A549 (cell line): ENCODE data around the gene PHC2. TPM values are rescaled to one million over a fixed set of nuclear protein-coding genes. Genes with fewer than 3 reads are reported as not detected.

Experiments
- ATAC-seq, 2 experiments: fragments of 200-7000 bp in 1 of 2; fragments of >200 bp in 1 of 2; cut with Nextera tagmentation in 1 of 2; cut with Tn5 transposase in 1 of 2; 3 replicates each; pipeline versions ENCODE4 v1.8.0 to v1.9.1; 2018 to 2020; ENCODE audit warnings: mild to moderate bottlenecking in 1 of 2, moderate library complexity in 1 of 2
- CTCF ChIA-PET: fragments of 300-600 bp; sonication (Branson Sonifier 250); formaldehyde crosslinking; extraction: SDS; loops from one replicate; lab custom pipeline; 2021; ENCODE audit warnings: antibody characterized with exemption, inconsistent platforms; lab: Yijun Ruan, JAX
- POLR2A ChIA-PET: fragments of 350-600 bp; formaldehyde crosslinking; extraction: SDS; loops from one replicate; lab custom pipeline; 2021; ENCODE audit warnings: antibody characterized with exemption, inconsistent platforms; lab: Yijun Ruan, JAX
- DNase-seq, 2 experiments: peaks; one replicate each; pipeline versions ENCODE4 v3.0.0 to v3.0.0-alpha.2; 2011 to 2016; ENCODE audit warnings: low read depth in 1 of 2, low spot score in 1 of 2
- FAIRE-seq: peaks from 2 replicates; lab custom pipeline; 2011; peaks lifted over from hg19 to GRCh38; lab: Jason Lieb, UNC
- H3K27ac ChIP-seq, 2 experiments: fragments of >200 bp; sonication (Bioruptor Twin); formaldehyde crosslinking; 3 replicates each; pipeline ENCODE4 v1.5.1; 2016 to 2017
- H3K4me1 ChIP-seq: fragments of >200 bp; sonication (Bioruptor Twin); formaldehyde crosslinking; 3 replicates; pipeline ENCODE4 v1.6.1; 2016
- H3K4me2 ChIP-seq: fragments of >200 bp; sonication (Bioruptor Twin); formaldehyde crosslinking; 3 replicates; pipeline ENCODE4 v1.6.1; 2016
- H3K4me3 ChIP-seq: fragments of >200 bp; sonication (Bioruptor Twin); formaldehyde crosslinking; 3 replicates; pipeline ENCODE4 v1.5.1; 2016
- H3K9me3 ChIP-seq: fragments of >200 bp; sonication (Bioruptor Twin); formaldehyde crosslinking; 3 replicates; pipeline ENCODE4 v1.6.1; 2016
- BHLHE40 ChIP-seq: IDR thresholded peaks from 2 replicates; pipeline ENCODE4 v1.6.1; 2012; ENCODE audit warnings: low read depth, low read length, inconsistent platforms
- CBX8 ChIP-seq: fragments of 200-600 bp; sonication (generic); IDR thresholded peaks from 2 replicates; pipeline ENCODE4 v1.6.1; 2016
- CEBPB ChIP-seq, 2 experiments: fragments of >200 bp in 1 of 2; sonication (Bioruptor Twin) in 1 of 2; formaldehyde crosslinking in 1 of 2; IDR thresholded peaks; 2 replicates each; pipeline ENCODE4 v1.6.1; 2012 to 2016
- HMGXB4 ChIP-seq: fragments of 250-450 bp; sonication (Bioruptor Pico); IDR thresholded peaks from 2 replicates; pipeline ENCODE4 v1.5.0; 2021; ENCODE audit warnings: mild to moderate bottlenecking, moderate library complexity, borderline replicate concordance
- HOXA7 ChIP-seq: fragments of 250-450 bp; sonication (Bioruptor Pico); IDR thresholded peaks from 2 replicates; pipeline ENCODE4 v1.5.0; 2020; ENCODE audit warnings: mild to moderate bottlenecking, moderate library complexity
- KDM1A ChIP-seq: fragments of 200-600 bp; sonication (generic); IDR thresholded peaks from 2 replicates; pipeline ENCODE4 v1.6.1; 2016; ENCODE audit warnings: low read depth, mild to moderate bottlenecking
- KDM5A ChIP-seq: fragments of 200-600 bp; sonication (generic); IDR thresholded peaks from 2 replicates; pipeline ENCODE4 v1.6.1; 2016; ENCODE audit warnings: antibody characterized with exemption, mild to moderate bottlenecking
- MAFK ChIP-seq: fragments of 450-650 bp; IDR thresholded peaks from 2 replicates; pipeline ENCODE4 v1.6.1; 2014; ENCODE audit not compliant: partially characterized antibody
- MAX ChIP-seq: IDR thresholded peaks from 2 replicates; pipeline ENCODE4 v1.6.1; 2012
- NFE2L2 ChIP-seq: fragments of 150-350 bp; conservative IDR thresholded peaks from 2 replicates; pipeline ENCODE4 v1.6.1; 2014; ENCODE audit warnings: low read length
- POLR2AphosphoS2 ChIP-seq: conservative IDR thresholded peaks from 2 replicates; pipeline ENCODE4 v1.6.1; 2012; ENCODE audit warnings: low read length, improper control_type of control experiment, inconsistent platforms
- RARB ChIP-seq: fragments of 250-450 bp; sonication (Bioruptor Pico); IDR thresholded peaks from 2 replicates; pipeline ENCODE4 v1.8.0; 2021; ENCODE audit warnings: mild to moderate bottlenecking, moderate library complexity
- SREBF2 ChIP-seq: fragments of 450-650 bp; IDR thresholded peaks from 2 replicates; pipeline ENCODE4 v1.6.1; 2014; ENCODE audit warnings: mild to moderate bottlenecking, moderate library complexity
- TFCP2L1 ChIP-seq: fragments of 250-450 bp; sonication (Bioruptor Pico); IDR thresholded peaks from 2 replicates; pipeline ENCODE4 v1.5.0; 2021; ENCODE audit warnings: mild to moderate bottlenecking
- ZC3H11A ChIP-seq: fragments of 450-650 bp; IDR thresholded peaks from 2 replicates; pipeline ENCODE4 v1.6.1; 2014; ENCODE audit warnings: antibody characterized with exemption, mild to moderate bottlenecking
- ZFP36 ChIP-seq: fragments of 450-650 bp; IDR thresholded peaks from 2 replicates; pipeline ENCODE4 v1.6.1; 2014; ENCODE audit warnings: borderline replicate concordance; ENCODE audit not compliant: partially characterized antibody
- ZNF302 ChIP-seq: fragments of 250-450 bp; sonication (Bioruptor Pico); IDR thresholded peaks from 2 replicates; pipeline ENCODE4 v1.9.0; 2021; ENCODE audit warnings: inconsistent platforms, mild to moderate bottlenecking, moderate library complexity
- WGBS: methylation state at CpG from one replicate; pipeline ENCODE4 v1.1.6; 2017; ENCODE audit errors: missing lambda C conversion rate; 5-methylcytosine and 5-hydroxymethylcytosine counted together
- polyA minus RNA-seq: library from RNA; depleted of rRNA, polyadenylated mRNA; stranded (reverse); fragments of >200 nt; gene quantifications from 2 replicates; pipeline ENCODE4 v1.2.3, GENCODE V29; 2011; rRNA and poly(A)+ RNA removed
- polyA plus RNA-seq, 4 experiments: library from polyadenylated mRNA; depleted of rRNA in 3 of 4; stranded (reverse); fragments of >200 nt; fragmentation: RNase III in 1 of 4; extraction: RNeasy Plus Mini Kit Qiagen cat#74134 plus additional on column Dnase treatment in 1 of 4; gene quantifications; 2 replicates in 3 of 4; 3 replicates in 1 of 4; pipeline ENCODE4 v1.2.3, GENCODE V29; 2011 to 2017
- TF ChIP-seq, protein P1 (sequence below): IDR thresholded peaks from 2 replicates; pipeline ENCODE4 v1.6.1; 2012; ENCODE audit warnings: low read depth, borderline replicate concordance
- TF ChIP-seq, protein P2 (sequence below): fragments of 450-650 bp; IDR thresholded peaks from 2 replicates; pipeline ENCODE4 v1.6.1; 2014; ENCODE audit warnings: antibody characterized with exemption
- TF ChIP-seq, protein P3 (sequence below): fragments of >200 bp; sonication (Bioruptor Twin); formaldehyde crosslinking; IDR thresholded peaks from 3 replicates; pipeline ENCODE4 v1.6.1; 2016

The PHC2 gene
- polyA plus RNA-seq (2011; rRNA removed): 33.2 and 42.3 TPM in 2 replicates
- 47.3 and 54.9 TPM in 2 replicates for polyA plus RNA-seq (2012; cell fraction: cytosol; rRNA removed)
- 45.2 and 48.9 TPM in 2 replicates for polyA plus RNA-seq (2012; cell fraction: nucleus; rRNA removed)
- polyA plus RNA-seq (2017; fragmentation: RNase III; extraction: RNeasy Plus Mini Kit Qiagen cat#74134 plus additional on column Dnase treatment): 29.9 to 34.8 TPM (median 33.7 TPM) in 3 replicates
- 40.5 and 46.5 TPM in 2 replicates for polyA minus RNA-seq

- peak within 1 kb of the TSS; percentile 60 to 90; a peak in 5 of 6 replicates for H3K27ac ChIP-seq
- ATAC-seq (peak; percentile 94 to 99), FAIRE-seq (no peak), DNase-seq (peak; percentile 90 to 91)
- H3K4me1 ChIP-seq: peaks cover 24% of the 10 kb centered on the region; the same call in 2 of the 3 replicates
- WGBS: 12% methylated on average over 9 of the region's 91 CpGs
- POLR2A ChIA-PET: no interaction called here
- H3K9me3 ChIP-seq: no peaks in the 10 kb centered on the region
- peak within 1 kb of the TSS; percentile 97 for H3K4me2 ChIP-seq
- CTCF ChIA-PET: interaction anchor here (1.2 kb wide), 1 partner anchor 40 kb away, joined by 8 read pairs; no protein-coding TSS in a partner anchor
- TF ChIP-seq ZFP36 (no peak), MAX (0 out of 2 replicates have a peak, but pooled peaks have one; percentile 28)
- TF ChIP-seq, protein P1, sequence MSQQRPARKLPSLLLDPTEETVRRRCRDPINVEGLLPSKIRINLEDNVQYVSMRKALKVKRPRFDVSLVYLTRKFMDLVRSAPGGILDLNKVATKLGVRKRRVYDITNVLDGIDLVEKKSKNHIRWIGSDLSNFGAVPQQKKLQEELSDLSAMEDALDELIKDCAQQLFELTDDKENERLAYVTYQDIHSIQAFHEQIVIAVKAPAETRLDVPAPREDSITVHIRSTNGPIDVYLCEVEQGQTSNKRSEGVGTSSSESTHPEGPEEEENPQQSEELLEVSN: peak; percentile 39; the same call in 1 of the 2 replicates
- TF ChIP-seq, protein P2, sequence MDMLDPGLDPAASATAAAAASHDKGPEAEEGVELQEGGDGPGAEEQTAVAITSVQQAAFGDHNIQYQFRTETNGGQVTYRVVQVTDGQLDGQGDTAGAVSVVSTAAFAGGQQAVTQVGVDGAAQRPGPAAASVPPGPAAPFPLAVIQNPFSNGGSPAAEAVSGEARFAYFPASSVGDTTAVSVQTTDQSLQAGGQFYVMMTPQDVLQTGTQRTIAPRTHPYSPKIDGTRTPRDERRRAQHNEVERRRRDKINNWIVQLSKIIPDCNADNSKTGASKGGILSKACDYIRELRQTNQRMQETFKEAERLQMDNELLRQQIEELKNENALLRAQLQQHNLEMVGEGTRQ: peak; percentile 79
- peak within 1 kb of the TSS; percentile 95 for H3K4me3 ChIP-seq
Measured at GRCh38 chr1:33430692-33431593, at the start of gene PHC2. Gene PHC2 (minus strand): TSS chr1:33431095. CDS start chr1:33375539, 55,556 bp downstream.

DNA sequence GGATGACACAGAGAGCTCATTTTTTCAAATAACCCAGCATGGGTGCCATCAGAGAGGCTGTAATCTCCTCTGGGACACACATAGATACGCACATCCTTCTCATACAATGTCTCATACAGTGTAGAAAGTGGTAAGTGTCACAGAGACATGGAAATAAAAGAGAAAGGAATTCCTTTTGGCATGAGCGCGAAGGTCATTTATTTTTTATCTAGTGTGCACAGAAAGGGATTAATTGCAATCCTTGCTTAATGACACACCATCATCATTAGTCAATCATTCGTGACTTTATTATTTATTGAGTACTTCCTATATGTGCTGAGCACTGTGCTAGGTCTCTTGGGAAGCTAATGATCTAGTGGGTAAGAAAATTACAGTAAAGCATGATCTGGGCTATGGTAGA lies 46.6 kb upstream of the PHC2 start:
- Histone ChIP-seq H3K4me1 (peaks cover 5% of the 10 kb centered on the region; the same call in 2 of the 3 replicates), H3K27ac (no peak overlapping the region)
- ATAC-seq (no peak), DNase-seq (no peak)
- 70% methylated on average over 4 of the region's 4 CpGs for WGBS
- TF ChIP-seq MAFK: no peak
- TF ChIP-seq SREBF2: no peak
- TF ChIP-seq, protein P2: no peak
- no peak for TF ChIP-seq RARB (CRISPR knock-in tag)
- TF ChIP-seq, protein P3, sequence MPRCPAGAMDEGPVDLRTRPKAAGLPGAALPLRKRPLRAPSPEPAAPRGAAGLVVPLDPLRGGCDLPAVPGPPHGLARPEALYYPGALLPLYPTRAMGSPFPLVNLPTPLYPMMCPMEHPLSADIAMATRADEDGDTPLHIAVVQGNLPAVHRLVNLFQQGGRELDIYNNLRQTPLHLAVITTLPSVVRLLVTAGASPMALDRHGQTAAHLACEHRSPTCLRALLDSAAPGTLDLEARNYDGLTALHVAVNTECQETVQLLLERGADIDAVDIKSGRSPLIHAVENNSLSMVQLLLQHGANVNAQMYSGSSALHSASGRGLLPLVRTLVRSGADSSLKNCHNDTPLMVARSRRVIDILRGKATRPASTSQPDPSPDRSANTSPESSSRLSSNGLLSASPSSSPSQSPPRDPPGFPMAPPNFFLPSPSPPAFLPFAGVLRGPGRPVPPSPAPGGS: no peak
- TF ChIP-seq KDM5A: no peak
- TF ChIP-seq BHLHE40: no peak
- TF ChIP-seq TFCP2L1 (CRISPR knock-in tag): no peak
- no peak for TF ChIP-seq POLR2AphosphoS2
- no peak for TF ChIP-seq CEBPB (IDR thresholded peaks at IDR 0.05)
- TF ChIP-seq ZC3H11A: no peak
- TF ChIP-seq NFE2L2: no peak
- TF ChIP-seq KDM1A: no peak
- TF ChIP-seq HMGXB4 (CRISPR knock-in tag): no peak
- TF ChIP-seq ZNF302: no peak
- TF ChIP-seq CBX8: no peak
- TF ChIP-seq HOXA7 (CRISPR knock-in tag): no peak
- TF ChIP-seq, all 56 proteins: peak for 0
- no peak overlapping the region for H3K4me3 ChIP-seq
- POLR2A ChIA-PET: no interaction called here
- H3K9me3 ChIP-seq: no peaks in the 10 kb centered on the region
- no peak overlapping the region for H3K4me2 ChIP-seq
- CTCF ChIA-PET: interaction anchor here (1.7 kb wide), 1 partner anchor 22 kb away, joined by 4 read pairs; no protein-coding TSS in a partner anchor
- FAIRE-seq: no peak
